ENCODE measurements around the gene YY1.
"Not testable (repeated sequence)": the region's sequence is repeated elsewhere in the genome, so short reads cannot be mapped to it uniquely, and the experiment has no call there.

- not testable (repeated sequence) for TF ChIP-seq CTCF, POLR2A (IDR thresholded peaks at IDR 0.05)
Observed at GRCh38 chr14:100208136-100208535, 30.8 kb upstream of the YY1 start.

All from esophagus squamous epithelium (tissue), 4 donors.